ENCODE results near the gene APOB. TPM values are rescaled to one million over a fixed set of nuclear protein-coding genes. Genes with fewer than 3 reads are reported as not detected.

Gene APOB
- polyA plus RNA-seq, 1 of the 3 experiments (the other 2 are of a cell fraction) = not detected

DNA sequence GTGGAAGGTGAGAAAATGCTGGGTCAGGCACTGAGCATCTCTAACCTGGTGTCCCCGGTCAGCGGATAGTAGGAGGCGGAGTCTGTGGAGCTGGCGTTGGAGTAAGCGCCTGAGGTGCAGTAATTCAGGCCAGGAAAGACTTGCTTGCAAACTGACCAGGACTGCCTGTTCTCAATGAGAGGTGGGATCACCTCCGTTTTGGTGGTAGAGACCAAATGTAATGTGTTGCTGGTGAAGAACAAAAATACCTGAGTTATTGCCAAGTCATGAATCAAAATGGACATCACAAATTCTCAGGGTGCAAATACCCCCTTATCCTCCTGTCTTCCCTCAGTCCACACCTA is 24.2 kb downstream of the APOB start:
- Histone ChIP-seq H3K9me3 (no peaks in the 10 kb centered on the region), H3F3A (replicated peaks; ENCODE audit: insufficient read depth) (no peaks in the 10 kb centered on the region), H3K9me2 (no peaks in the 10 kb centered on the region), H3K27me3 (ENCODE audit: insufficient read depth) (no peaks in the 10 kb centered on the region; the same call in 1 of the 2 replicates), H3K27ac (ENCODE audit: low read depth in 2 of 2, low read length in 1 of 2) (no peak overlapping the region), H3K4me3 (ENCODE audit: low read depth in 2 of 2, low read length in 1 of 2) (no peak overlapping the region), H4K20me1 (ENCODE audit: insufficient read depth) (no peaks in the 10 kb centered on the region), H3K9ac (no peak overlapping the region), H3K4me2 (no peak overlapping the region), H3K4me1 (ENCODE audit: control insufficient read depth in 1 of 2, insufficient read depth in 2 of 2, low read depth in 1 of 2, low read length in 1 of 2) (no peaks in the 10 kb centered on the region), H3K36me3 (replicated peaks in 1 of 2; ENCODE audit: control insufficient read depth in 1 of 2, insufficient read depth in 2 of 2, low read length in 1 of 2) (no peaks in the 10 kb centered on the region), H2AFZ (ENCODE audit: low read depth) (no peak overlapping the region), H3K79me2 (ENCODE audit: insufficient read depth) (no peaks in the 10 kb centered on the region)
- CTCF ChIA-PET = interaction anchor here (1.0 kb wide), 1 partner anchor 358 kb away, joined by 3 read pairs; no protein-coding TSS in a partner anchor
- POLR2A ChIA-PET = interaction anchor here (0.6 kb wide), 1 partner anchor 1435 kb away, joined by 3 read pairs; no protein-coding TSS in a partner anchor
- DNase-seq = no peak
- TF ChIP-seq, protein P1, sequence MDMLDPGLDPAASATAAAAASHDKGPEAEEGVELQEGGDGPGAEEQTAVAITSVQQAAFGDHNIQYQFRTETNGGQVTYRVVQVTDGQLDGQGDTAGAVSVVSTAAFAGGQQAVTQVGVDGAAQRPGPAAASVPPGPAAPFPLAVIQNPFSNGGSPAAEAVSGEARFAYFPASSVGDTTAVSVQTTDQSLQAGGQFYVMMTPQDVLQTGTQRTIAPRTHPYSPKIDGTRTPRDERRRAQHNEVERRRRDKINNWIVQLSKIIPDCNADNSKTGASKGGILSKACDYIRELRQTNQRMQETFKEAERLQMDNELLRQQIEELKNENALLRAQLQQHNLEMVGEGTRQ (IDR thresholded peaks at IDR 0.05; ENCODE audit: borderline replicate concordance, low read depth, low read length) = no peak
- TF ChIP-seq RFX5 (IDR thresholded peaks at IDR 0.05; ENCODE audit: low read length) (no peak), JUND (IDR thresholded peaks at IDR 0.05) (no peak), REST (IDR thresholded peaks at IDR 0.05; ENCODE audit: low read depth, low read length) (no peak), FOXM1 (IDR thresholded peaks at IDR 0.05; ENCODE audit: low read depth) (no peak), FOSL2 (IDR thresholded peaks at IDR 0.05; ENCODE audit: borderline replicate concordance, low read depth) (no peak), GABPA (IDR thresholded peaks at IDR 0.05; ENCODE audit: low read depth) (no peak), ELF1 (IDR thresholded peaks at IDR 0.05) (no peak), TEAD4 (IDR thresholded peaks at IDR 0.05; ENCODE audit: borderline replicate concordance, insufficient read depth) (no peak), NFIC (IDR thresholded peaks at IDR 0.05; ENCODE audit: borderline replicate concordance) (no peak), ZBTB33 (IDR thresholded peaks at IDR 0.05; ENCODE audit: borderline replicate concordance, low read depth) (no peak), YY1 (IDR thresholded peaks at IDR 0.05; ENCODE audit: low read depth) (no peak), EZH2phosphoT487 (IDR thresholded peaks at IDR 0.05; ENCODE audit: borderline replicate concordance, low read depth) (no peak), CTCF (IDR thresholded peaks at IDR 0.05) (no peak), SIN3A (IDR thresholded peaks at IDR 0.05; ENCODE audit: borderline replicate concordance, low read depth, low read length) (no peak), CHD2 (IDR thresholded peaks at IDR 0.05; ENCODE audit: low read length, partially characterized antibody) (no peak), GATA2 (CRISPR knock-in tag; IDR thresholded peaks at IDR 0.05) (no peak)
- WGBS (ENCODE audit: low lambda C conversion rate) = 55% methylated on average over 6 of the region's 6 CpGs
